Neural crest cell (in vitro differentiated cells): ENCODE results near the gene SLC7A11. TPM values are rescaled to one million over a fixed set of nuclear protein-coding genes. Genes with fewer than 3 reads are reported as not detected.

Experiments
- DNase-seq: peaks from one replicate; pipeline ENCODE4 v3.0.0; 2021; ENCODE audit warnings: low read depth, mixed read lengths, low spot score
- H3K27ac Mint-ChIP-seq: one replicate; pipeline ENCODE4 v1.8.0; 2021; ENCODE audit warnings: mild to moderate bottlenecking, mixed read lengths; ENCODE audit not compliant: unreplicated experiment
- H3K27me3 Mint-ChIP-seq: 2 replicates; pipeline ENCODE4 v1.8.0; 2021; ENCODE audit warnings: low read depth, mild to moderate bottlenecking, mixed read lengths
- H3K36me3 Mint-ChIP-seq: 2 replicates; pipeline ENCODE4 v1.8.0; 2021; ENCODE audit warnings: low read depth, mild to moderate bottlenecking, mixed read lengths
- H3K4me1 Mint-ChIP-seq: 2 replicates; pipeline ENCODE4 v1.8.0; 2021; ENCODE audit warnings: mixed read lengths
- H3K4me3 Mint-ChIP-seq: one replicate; pipeline ENCODE4 v1.8.0; 2021; ENCODE audit warnings: mild to moderate bottlenecking, mixed read lengths
- H3K9me3 Mint-ChIP-seq: 2 replicates; pipeline ENCODE4 v1.8.0; 2021; ENCODE audit warnings: mixed read lengths
- CTCF ChIP-seq: fragments of 200-600 bp; sonication (generic); conservative IDR thresholded peaks from 2 replicates; pipeline ENCODE4 v1.5.0; 2021; ENCODE audit warnings: antibody characterized with exemption, mild to moderate bottlenecking
- total RNA-seq: library from RNA; stranded (reverse); gene quantifications from 2 replicates; pipeline ENCODE4 v1.2.1, GENCODE V29; 2021

Gene SLC7A11
- total RNA-seq, 1 donor from 2014 or later, result 18.7 TPM

DNA sequence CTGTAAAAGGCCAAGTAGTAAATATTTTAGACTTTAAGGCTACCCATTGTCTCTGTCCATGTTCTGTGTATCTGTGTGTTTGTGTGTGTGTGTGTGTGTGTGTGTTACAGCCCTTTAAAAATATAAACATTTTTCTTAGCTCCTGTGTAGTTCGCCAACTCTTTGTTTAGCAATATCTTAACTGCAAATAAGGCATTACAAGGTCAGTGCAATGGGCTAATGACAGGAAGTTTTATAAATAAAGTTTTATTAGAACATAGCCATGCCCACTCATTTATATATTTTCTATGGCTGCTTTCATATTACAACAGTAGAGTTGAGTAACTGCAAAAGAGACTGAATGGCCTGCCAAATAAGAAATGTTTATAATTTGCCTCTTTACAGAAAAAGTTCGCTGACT is 5.9 kb upstream of the SLC7A11 start:
- TF ChIP-seq CTCF, result no peak
- peaks cover 20% of the 10 kb centered on the region for H3K4me1 Mint-ChIP-seq
- no peak overlapping the region for H3K4me3 Mint-ChIP-seq
- H3K27me3 Mint-ChIP-seq, result no peaks in the 10 kb centered on the region
- H3K27ac Mint-ChIP-seq, result no peak overlapping the region
- DNase-seq, result no peak
- no peaks in the 10 kb centered on the region for H3K36me3 Mint-ChIP-seq
- no peaks in the 10 kb centered on the region for H3K9me3 Mint-ChIP-seq

- no peak for TF ChIP-seq CTCF
- Mint-ChIP-seq H3K9me3 (no peaks in the 10 kb centered on the region), H3K27me3 (no peaks in the 10 kb centered on the region), H3K4me1 (peaks cover 20% of the 10 kb centered on the region), H3K36me3 (no peaks in the 10 kb centered on the region), H3K4me3 (no peak overlapping the region), H3K27ac (no peak overlapping the region)
- no peak for DNase-seq
Measured at GRCh38 chr4:138247643-138248042, 5.5 kb upstream of the SLC7A11 start.

DNA sequence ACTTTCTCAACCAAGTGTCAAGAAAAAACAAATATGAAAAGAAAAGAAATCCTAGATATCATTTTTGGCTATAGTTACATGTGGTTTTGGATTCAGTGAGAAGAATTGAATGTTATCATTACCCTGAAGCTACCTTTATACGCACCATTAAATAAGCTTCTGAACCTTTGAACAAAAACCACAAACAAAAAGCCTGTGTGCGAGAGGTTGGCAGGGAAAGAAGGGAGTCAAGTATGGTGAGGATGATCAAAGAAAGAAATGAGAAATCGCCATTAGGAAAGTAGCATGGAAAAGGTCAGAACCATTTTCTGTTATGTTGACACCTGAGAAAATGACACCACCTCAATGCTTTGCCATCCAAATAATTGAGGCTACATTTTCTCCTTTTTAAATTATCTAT is 1.2 kb upstream of the SLC7A11 start:
- Mint-ChIP-seq H3K4me3 (no peak overlapping the region), H3K27ac (peak overlapping the region; percentile 96), H3K36me3 (no peaks in the 10 kb centered on the region), H3K9me3 (no peaks in the 10 kb centered on the region), H3K4me1 (peaks cover 54% of the 10 kb centered on the region), H3K27me3 (no peaks in the 10 kb centered on the region)
- DNase-seq, result no peak
- no peak for TF ChIP-seq CTCF

DNA sequence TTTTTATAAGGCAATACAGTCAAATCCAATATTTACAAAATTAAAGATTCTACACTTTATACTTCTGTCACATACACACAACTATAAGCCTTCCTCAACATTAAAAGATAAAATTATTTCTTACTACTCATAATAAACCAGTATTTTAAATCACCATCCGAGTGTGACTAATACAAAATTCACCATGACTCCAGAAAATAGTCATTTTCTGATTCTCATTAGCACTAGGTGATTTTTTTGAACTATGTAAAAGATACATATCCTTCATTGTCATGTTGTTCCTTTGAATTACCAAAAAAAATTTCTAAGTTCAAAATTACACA is 646 bp upstream of the SLC7A11 start:
- Mint-ChIP-seq H3K4me3 (peak overlapping the region; percentile 79), H3K27me3 (no peaks in the 10 kb centered on the region)
- no peak for TF ChIP-seq CTCF

GRCh38 chr4:138241281-138242075 is 671 bp downstream of the SLC7A11 start:
- Mint-ChIP-seq H3K9me3 (peaks cover 1% of the 10 kb centered on the region), H3K36me3 (peaks cover 2% of the 10 kb centered on the region), H3K27me3 (no peaks in the 10 kb centered on the region), H3K4me3 (peak overlapping the region; percentile 94), H3K27ac (peak overlapping the region; percentile 98), H3K4me1 (peaks cover 48% of the 10 kb centered on the region)
- DNase-seq, result no peak
- TF ChIP-seq CTCF, result no peak

More for the DNA sequence above, 646 bp upstream of the SLC7A11 start:
- Mint-ChIP-seq H3K36me3 (no peaks in the 10 kb centered on the region), H3K9me3 (no peaks in the 10 kb centered on the region), H3K4me1 (peaks cover 54% of the 10 kb centered on the region), H3K27ac (peak overlapping the region; percentile 98)
- no peak for DNase-seq
